AG04449 (cell line): ENCODE measurements around the gene SRRT.
"Not testable (repeated sequence)": the region's sequence is repeated elsewhere in the genome, so short reads cannot be mapped to it uniquely, and the experiment has no call there.

Experiments
- CTCF ChIA-PET: fragments of 350-600 bp; formaldehyde crosslinking; extraction: SDS; loops from one replicate; lab custom pipeline; 2021; ENCODE audit warnings: antibody characterized with exemption; lab: Yijun Ruan, JAX
- POLR2A ChIA-PET: fragments of 400-600, 350-600 bp; formaldehyde crosslinking; extraction: SDS; loops from one replicate; lab custom pipeline; 2020; ENCODE audit warnings: antibody characterized with exemption, inconsistent platforms; lab: Yijun Ruan, JAX
- DNase-seq: peaks from one replicate; pipeline ENCODE4 v3.0.0-alpha.2; 2010; ENCODE audit warnings: low read depth, low spot score
- H3K4me3 ChIP-seq: 2 replicates; pipeline ENCODE4 v1.5.1; 2011; ENCODE audit warnings: low read depth, mild to moderate bottlenecking, control low read depth, low read length
- CTCF ChIP-seq: IDR thresholded peaks from one replicate; pipeline ENCODE4 v1.5.1; 2011; ENCODE audit warnings: mild to moderate bottlenecking, moderate library complexity, low read length, control low read depth, inconsistent platforms; ENCODE audit not compliant: insufficient read depth; ENCODE audit errors: missing control alignments

The SRRT gene

GRCh38 chr7:100914208-100914878 is 39.4 kb downstream of the SRRT start:
- H3K4me3 ChIP-seq, result no peak overlapping the region
- TF ChIP-seq CTCF, result no peak
- no peak for DNase-seq
- ChIA-PET CTCF (no interaction called here), POLR2A (no interaction called here)

GRCh38 chr7:100914879-100915447 is 40.1 kb downstream of the SRRT start:
- no peak overlapping the region for H3K4me3 ChIP-seq
- DNase-seq, result no peak
- no peak for TF ChIP-seq CTCF
- POLR2A ChIA-PET, result no interaction called here
- CTCF ChIA-PET, result no interaction called here

- CTCF ChIA-PET, result interaction anchor here (0.8 to 1.2 kb wide), 2 partner anchors 139 to 158 kb away, joined by 3 to 4 read pairs; no protein-coding TSS in a partner anchor
- POLR2A ChIA-PET, H3K4me3 ChIP-seq: not testable (repeated sequence)
These were observed 44.4 kb downstream of the SRRT start for GRCh38 chr7:100919335-100919734.

GRCh38 chr7:100919779-100920437 is 45.0 kb downstream of the SRRT start:
- CTCF ChIA-PET, POLR2A ChIA-PET, H3K4me3 ChIP-seq, DNase-seq: not testable (repeated sequence)

More at GRCh38 chr7:100919335-100919734, 44.4 kb downstream of the SRRT start:
- DNase-seq, result not testable (repeated sequence)

- ChIA-PET POLR2A (no interaction called here), CTCF (no interaction called here)
- DNase-seq, result no peak
- TF ChIP-seq CTCF, result no peak
- no peak overlapping the region for H3K4me3 ChIP-seq
These were observed 46.1 kb downstream of the SRRT start for GRCh38 chr7:100921039-100921438.

- CTCF ChIA-PET, H3K4me3 ChIP-seq, POLR2A ChIA-PET, DNase-seq: not testable (repeated sequence)
These were observed 48.7 kb downstream of the SRRT start for GRCh38 chr7:100923616-100924015.

- ChIA-PET CTCF (no interaction called here), POLR2A (no interaction called here)
- DNase-seq, result no peak
- H3K4me3 ChIP-seq, result no peak overlapping the region
- no peak for TF ChIP-seq CTCF
These were observed 54.9 kb downstream of the SRRT start for GRCh38 chr7:100929808-100930174.

GRCh38 chr7:100933734-100934133 is 58.8 kb downstream of the SRRT start:
- CTCF ChIA-PET, result no interaction called here
- POLR2A ChIA-PET, result no interaction called here
- no peak overlapping the region for H3K4me3 ChIP-seq
- no peak for TF ChIP-seq CTCF
- DNase-seq, result no peak

- DNase-seq, POLR2A ChIA-PET, H3K4me3 ChIP-seq, CTCF ChIA-PET: not testable (repeated sequence)
These were observed 60.5 kb downstream of the SRRT start for GRCh38 chr7:100935381-100935780.

GRCh38 chr7:100936167-100936566 is 61.3 kb downstream of the SRRT start:
- POLR2A ChIA-PET, CTCF ChIA-PET, H3K4me3 ChIP-seq, DNase-seq: not testable (repeated sequence)
